NCI-H187 (cell line): ENCODE data around the gene PPP1R9A.

Experiments
- DNase-seq, 2 experiments: peaks; one replicate each; lab custom pipeline; 2025; lab: John Stamatoyannopoulos, UW

PPP1R9A gene

GRCh38 chr7:95263785-95264362 is 356.5 kb downstream of the PPP1R9A start:
- no peak for DNase-seq

- no peak for DNase-seq
Observed at GRCh38 chr7:95264363-95264891, 357.0 kb downstream of the PPP1R9A start.

- no peak for DNase-seq
Observed at GRCh38 chr7:95265634-95266033, 358.2 kb downstream of the PPP1R9A start.

- no peak for DNase-seq
Observed at GRCh38 chr7:95267754-95268153, 360.4 kb downstream of the PPP1R9A start.

- no peak for DNase-seq
Observed at GRCh38 chr7:95269640-95270039, 362.2 kb downstream of the PPP1R9A start.

GRCh38 chr7:95276114-95276513 is 368.7 kb downstream of the PPP1R9A start:
- DNase-seq: no peak

- no peak for DNase-seq
Observed at GRCh38 chr7:95279417-95279816, 372.0 kb downstream of the PPP1R9A start.

GRCh38 chr7:95286096-95286495 is 378.7 kb downstream of the PPP1R9A start:
- no peak for DNase-seq

GRCh38 chr7:95290166-95290830 is 382.9 kb downstream of the PPP1R9A start:
- DNase-seq: no peak

GRCh38 chr7:95295397-95295796 is 388.0 kb downstream of the PPP1R9A start:
- DNase-seq: no peak

- no peak for DNase-seq
Observed at GRCh38 chr7:95296456-95296855, 389.1 kb downstream of the PPP1R9A start.

GRCh38 chr7:95297041-95297440 is 389.6 kb downstream of the PPP1R9A start:
- no peak for DNase-seq

GRCh38 chr7:95298091-95298490 is 390.7 kb downstream of the PPP1R9A start:
- DNase-seq: no peak

GRCh38 chr7:95303013-95303905 is 395.9 kb downstream of the PPP1R9A start:
- DNase-seq: no peak

GRCh38 chr7:95304990-95305389 is 397.6 kb downstream of the PPP1R9A start:
- no peak for DNase-seq

GRCh38 chr7:95309951-95310350 is 402.6 kb downstream of the PPP1R9A start:
- DNase-seq: no peak

GRCh38 chr7:95311389-95311788 is 404.0 kb downstream of the PPP1R9A start:
- DNase-seq: no peak

- DNase-seq: no peak
Observed at GRCh38 chr7:95312561-95312960, 405.2 kb downstream of the PPP1R9A start.

- no peak for DNase-seq
Observed at GRCh38 chr7:95316588-95316987, 409.2 kb downstream of the PPP1R9A start.

GRCh38 chr7:95317546-95317945 is 410.2 kb downstream of the PPP1R9A start:
- DNase-seq: no peak

- no peak for DNase-seq
Observed at GRCh38 chr7:95317966-95318365, 410.6 kb downstream of the PPP1R9A start.

- DNase-seq: no peak
Observed at GRCh38 chr7:95318501-95319100, 411.2 kb downstream of the PPP1R9A start.
